Cardiac muscle cell (in vitro differentiated cells and primary cell): ENCODE measurements around the gene PXYLP1. TPM values are rescaled to one million over a fixed set of nuclear protein-coding genes. Genes with fewer than 3 reads are reported as not detected.

ENCODE experiments used
- DNase-seq, 2 donors: peaks; one replicate each; pipeline versions ENCODE4 v3.0.0 to v3.0.0-alpha.2; 2010 to 2017; ENCODE audit warnings: low read depth in 1 of 2, low spot score in 1 of 2
- H3K27ac ChIP-seq: fragments of 200-600 bp; sonication (generic); 2 replicates; pipeline ENCODE4 v1.5.1; 2016
- H3K27me3 ChIP-seq: fragments of 200-600 bp; sonication (generic); 2 replicates; pipeline ENCODE4 v1.6.0; 2016; ENCODE audit warnings: control low read depth
- H3K36me3 ChIP-seq: fragments of 200-600 bp; sonication (generic); 2 replicates; pipeline ENCODE4 v1.5.1; 2016; ENCODE audit warnings: control low read depth
- H3K4me1 ChIP-seq: fragments of 200-600 bp; sonication (generic); 2 replicates; pipeline ENCODE4 v1.8.1; 2017; ENCODE audit warnings: low read depth, mild to moderate bottlenecking, mixed run types
- H3K4me3 ChIP-seq: fragments of 200-600 bp; sonication (generic); 2 replicates; pipeline ENCODE4 v1.5.1; 2016; ENCODE audit warnings: mild to moderate bottlenecking
- H3K9me3 ChIP-seq: fragments of 200-600 bp; sonication (generic); 2 replicates; pipeline ENCODE4 v1.5.1; 2017; ENCODE audit warnings: low read depth, mild to moderate bottlenecking, control low read depth
- CTCF ChIP-seq: IDR thresholded peaks from 2 replicates; pipeline ENCODE4 v1.5.1; 2012; ENCODE audit warnings: low read depth, mild to moderate bottlenecking, low read length
- polyA plus RNA-seq: library from polyadenylated mRNA; unstranded; fragments of >200 nt; fragmentation: Nextera tagmentation; extraction: Ambion mirVana; gene quantifications from 2 replicates; pipeline ENCODE4 v1.2.1, GENCODE V29; 2016
- total RNA-seq: library from RNA; depleted of rRNA; stranded (reverse); fragments of >200 nt; gene quantifications from 2 replicates; pipeline ENCODE4 v1.2.3, GENCODE V29; 2016

PXYLP1 gene
- total and polyA plus RNA-seq, 2 experiments from 2014 or later = 11.0 to 24.3 TPM

- Histone ChIP-seq H3K9me3 (no peaks in the 10 kb centered on the region), H3K27ac (no peak overlapping the region), H3K27me3 (no peaks in the 10 kb centered on the region), H3K36me3 (no peaks in the 10 kb centered on the region), H3K4me3 (no peak overlapping the region), H3K4me1 (no peaks in the 10 kb centered on the region)
- no peak for TF ChIP-seq CTCF
- DNase-seq = no peak
Observed at GRCh38 chr3:141212101-141212500, 19.5 kb upstream of the PXYLP1 start.

DNA sequence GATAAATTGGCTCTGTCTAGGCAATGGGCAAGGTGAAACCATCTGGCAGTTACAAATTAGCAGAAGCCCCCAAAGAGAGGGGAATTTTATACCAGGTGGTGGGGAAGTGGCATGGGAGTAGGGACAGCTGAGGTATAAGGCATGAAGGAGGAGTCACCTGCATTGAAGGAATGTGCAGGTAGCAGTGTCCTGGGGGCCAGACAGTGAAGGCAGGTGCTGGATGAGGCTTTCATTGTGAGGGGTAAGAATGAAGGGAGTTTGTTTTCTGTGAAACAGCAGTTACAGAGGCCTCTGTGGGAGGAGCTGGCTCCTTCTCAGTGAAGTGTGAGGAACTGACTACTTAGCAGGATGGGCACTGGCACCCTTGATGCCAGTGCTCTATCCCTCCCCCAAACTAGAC is 19.1 kb upstream of the PXYLP1 start:
- H3K9me3 ChIP-seq = no peaks in the 10 kb centered on the region
- no peak for DNase-seq
- H3K27me3 ChIP-seq = no peaks in the 10 kb centered on the region
- no peaks in the 10 kb centered on the region for H3K36me3 ChIP-seq
- no peak overlapping the region for H3K4me3 ChIP-seq
- no peaks in the 10 kb centered on the region for H3K4me1 ChIP-seq
- no peak for TF ChIP-seq CTCF
- H3K27ac ChIP-seq = no peak overlapping the region

DNA sequence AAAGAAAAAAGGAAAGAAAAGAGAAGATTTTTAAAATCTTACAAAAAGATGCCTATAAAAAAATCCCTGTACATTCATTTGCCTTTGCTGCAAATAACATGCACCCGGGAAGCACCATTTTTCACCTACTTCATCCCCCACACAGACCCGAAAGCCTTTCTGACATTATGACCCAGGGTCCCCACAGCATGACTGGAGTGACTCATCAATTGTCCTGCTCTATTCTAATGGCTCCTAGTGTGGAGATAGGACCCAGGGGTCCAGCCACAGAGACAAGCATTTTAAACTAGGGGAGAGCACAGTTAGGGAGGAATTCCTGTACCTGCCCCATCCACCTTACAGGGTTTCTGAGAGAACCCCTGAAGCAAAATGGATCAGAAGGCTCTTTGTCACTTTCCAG is 14.7 kb upstream of the PXYLP1 start:
- H3K4me3 ChIP-seq = no peak overlapping the region
- no peak overlapping the region for H3K27ac ChIP-seq
- peaks cover 4% of the 10 kb centered on the region for H3K4me1 ChIP-seq
- H3K9me3 ChIP-seq = no peaks in the 10 kb centered on the region
- no peak for TF ChIP-seq CTCF
- no peaks in the 10 kb centered on the region for H3K36me3 ChIP-seq
- H3K27me3 ChIP-seq = no peaks in the 10 kb centered on the region
- DNase-seq = no peak

DNA sequence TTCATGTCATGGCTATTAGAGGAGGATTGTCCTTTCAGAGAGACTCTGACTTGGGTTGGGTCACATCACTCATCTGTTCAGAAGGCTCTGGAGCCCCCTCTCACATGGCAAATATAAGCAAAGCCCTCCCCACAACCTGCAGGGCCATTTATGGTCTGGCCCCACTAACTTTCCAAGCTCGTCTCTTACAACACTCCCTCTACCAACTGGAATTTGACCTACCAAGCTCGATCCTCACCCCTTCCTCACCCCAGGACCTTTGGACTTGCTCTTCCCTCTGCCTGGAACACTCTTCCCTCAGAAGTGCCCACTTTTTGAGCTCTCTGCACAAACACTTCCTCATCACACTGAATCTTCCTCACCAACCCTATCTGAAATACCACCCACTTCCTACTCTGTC is 14.2 kb upstream of the PXYLP1 start:
- H3K36me3 ChIP-seq = no peaks in the 10 kb centered on the region
- no peak for TF ChIP-seq CTCF
- H3K4me3 ChIP-seq = no peak overlapping the region
- H3K27ac ChIP-seq = no peak overlapping the region
- H3K27me3 ChIP-seq = no peaks in the 10 kb centered on the region
- peaks cover 4% of the 10 kb centered on the region for H3K4me1 ChIP-seq
- no peak for DNase-seq
- H3K9me3 ChIP-seq = no peaks in the 10 kb centered on the region

DNA sequence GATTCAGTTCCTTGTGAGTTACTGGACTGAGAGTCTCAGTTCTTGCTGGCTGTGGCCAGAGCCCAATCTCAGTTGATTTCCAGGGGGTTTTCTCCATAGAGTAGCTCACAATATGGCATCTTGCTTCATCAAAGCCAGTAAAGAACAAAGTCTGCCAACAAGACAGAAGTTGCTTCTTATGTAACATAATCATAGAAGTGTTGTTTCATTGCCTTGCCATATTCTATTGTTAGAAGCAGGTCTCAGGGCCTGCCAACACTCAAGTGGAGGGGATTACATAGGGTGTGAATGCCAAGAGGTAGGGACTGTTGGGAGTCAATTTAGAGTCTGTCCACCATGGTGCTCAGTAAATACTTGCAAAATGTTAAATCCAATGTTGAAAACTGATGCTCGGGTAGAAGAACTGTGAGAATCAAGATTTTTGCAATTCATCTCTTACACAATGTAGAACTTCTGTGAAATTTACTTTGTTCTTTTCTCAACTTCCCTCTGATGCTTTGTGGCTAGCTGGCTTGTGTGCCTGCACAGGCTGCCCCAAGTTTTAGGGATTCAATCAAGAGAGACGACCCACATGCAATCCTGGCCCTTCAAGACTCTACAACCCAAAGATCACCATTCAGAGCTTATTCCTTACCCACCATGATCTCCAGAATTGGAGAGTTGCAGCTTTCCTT is 13.3 kb upstream of the PXYLP1 start:
- H3K4me1 ChIP-seq = peaks cover 4% of the 10 kb centered on the region
- H3K27ac ChIP-seq = no peak overlapping the region
- H3K4me3 ChIP-seq = no peak overlapping the region
- TF ChIP-seq CTCF = no peak
- no peaks in the 10 kb centered on the region for H3K27me3 ChIP-seq
- no peak for DNase-seq
- H3K36me3 ChIP-seq = no peaks in the 10 kb centered on the region
- H3K9me3 ChIP-seq = no peaks in the 10 kb centered on the region

DNA sequence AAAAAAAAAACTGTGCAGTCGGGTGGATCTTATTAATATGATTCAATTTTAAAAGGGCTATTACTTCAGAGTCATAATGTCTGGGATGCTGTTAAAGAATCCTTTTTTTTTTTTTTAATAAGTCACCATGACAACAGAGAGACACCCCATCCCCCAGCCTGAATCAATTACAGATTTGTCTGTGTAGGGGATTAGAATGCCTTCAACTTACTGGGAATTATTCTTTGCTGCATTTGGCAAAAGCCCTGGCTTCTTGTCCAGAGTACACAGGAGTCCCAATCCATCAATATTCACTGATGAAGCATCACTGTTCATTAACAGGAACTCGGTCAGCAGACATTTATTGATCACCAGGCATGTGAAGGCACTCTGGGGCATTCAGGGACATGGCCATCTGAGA is 12.7 kb upstream of the PXYLP1 start:
- H3K9me3 ChIP-seq = no peaks in the 10 kb centered on the region
- H3K4me1 ChIP-seq = peaks cover 4% of the 10 kb centered on the region
- no peak overlapping the region for H3K27ac ChIP-seq
- no peak overlapping the region for H3K4me3 ChIP-seq
- no peak for DNase-seq
- H3K27me3 ChIP-seq = no peaks in the 10 kb centered on the region
- TF ChIP-seq CTCF = no peak
- H3K36me3 ChIP-seq = no peaks in the 10 kb centered on the region
